Mesodermal cell (in vitro differentiated cells): ENCODE data around the gene GRPR.
"Not testable (repeated sequence)": the region's sequence is repeated elsewhere in the genome, so short reads cannot be mapped to it uniquely, and the experiment has no call there.

ENCODE experiments used
- H3K27ac ChIP-seq: 2 replicates; pipeline ENCODE4 v1.7.0; 2013; ENCODE audit warnings: mild to moderate bottlenecking, low read depth, low read length, moderate library complexity; ENCODE audit not compliant: severe bottlenecking
- H3K36me3 ChIP-seq: 2 replicates; pipeline ENCODE4 v1.7.1; 2013; ENCODE audit warnings: mild to moderate bottlenecking, low read length, moderate library complexity; ENCODE audit not compliant: control insufficient read depth, insufficient read depth
- H3K4me1 ChIP-seq: one replicate; pipeline ENCODE4 v1.7.1; 2013; ENCODE audit warnings: mild to moderate bottlenecking, low read length; ENCODE audit not compliant: insufficient read depth, control insufficient read depth, poor library complexity, severe bottlenecking
- H3K4me3 ChIP-seq: 2 replicates; pipeline ENCODE4 v1.7.0; 2013; ENCODE audit warnings: low read length, control low read depth, mild to moderate bottlenecking; ENCODE audit not compliant: insufficient read depth, poor library complexity, severe bottlenecking; ENCODE audit errors: extremely low read depth
- H3K9me3 ChIP-seq: 2 replicates; pipeline ENCODE4 v1.7.1; 2013; ENCODE audit warnings: mild to moderate bottlenecking, low read length, moderate library complexity; ENCODE audit not compliant: control insufficient read depth
- WGBS, 2 experiments: methylation state at CpG; one replicate each; pipeline ENCODE4 v1.1.5; 2013; ENCODE audit warnings: missing lambda C conversion rate in 2 of 2; ENCODE audit not compliant: insufficient coverage in 2 of 2; 5-methylcytosine and 5-hydroxymethylcytosine counted together

Gene GRPR

GRCh38 chrX:16148896-16149295, 25.5 kb downstream of the GRPR start:
- Histone ChIP-seq H3K27ac (no peak overlapping the region), H3K4me3 (no peak overlapping the region), H3K9me3 (no peaks in the 10 kb centered on the region), H3K36me3 (peaks cover 7% of the 10 kb centered on the region), H3K4me1 (no peaks in the 10 kb centered on the region)
- 50 to 80% methylated on average over 1 to 2 of the region's 3 CpGs for WGBS, 2 experiments

GRCh38 chrX:16155581-16156096, 32.3 kb downstream of the GRPR start:
- peaks cover 12% of the 10 kb centered on the region for H3K4me1 ChIP-seq
- no peak overlapping the region for H3K27ac ChIP-seq
- WGBS, 2 experiments, result 100% methylated on average over 1 of the region's 5 CpGs; no CpG with 5 or more reads in 1 of the 2 experiments
- H3K36me3 ChIP-seq, result peaks cover 27% of the 10 kb centered on the region
- H3K4me3 ChIP-seq, result no peak overlapping the region
- H3K9me3 ChIP-seq, result no peaks in the 10 kb centered on the region

DNA sequence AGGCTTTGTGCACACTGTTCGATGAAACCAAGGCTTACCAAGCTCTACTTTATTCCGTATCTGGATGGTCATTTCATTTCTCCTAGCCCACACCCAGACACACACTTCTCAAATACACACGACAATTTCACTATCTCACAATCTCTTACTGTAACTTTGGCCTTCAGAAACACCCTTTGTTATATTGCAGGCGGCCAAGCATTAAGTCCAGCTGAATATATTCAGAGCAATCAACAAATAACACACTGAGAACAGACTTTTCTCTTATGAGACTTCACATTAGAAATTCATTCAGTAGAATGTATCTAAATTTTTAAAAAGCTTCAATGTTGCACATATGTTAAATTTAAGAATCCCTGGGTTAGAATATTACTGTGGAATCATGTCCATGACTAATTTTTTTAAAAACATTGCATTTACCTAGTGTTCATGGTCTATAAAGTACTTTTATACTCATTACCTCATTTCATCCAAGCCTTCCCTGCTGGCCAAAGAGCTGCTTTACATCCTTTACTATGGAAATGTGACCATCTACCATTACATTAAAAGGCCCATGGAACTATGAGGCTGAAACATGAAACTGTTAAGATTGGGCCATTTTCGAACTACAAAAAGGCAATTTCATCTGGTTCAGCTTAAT, 33.4 kb downstream of the GRPR start:
- peaks cover 23% of the 10 kb centered on the region for H3K36me3 ChIP-seq

DNA sequence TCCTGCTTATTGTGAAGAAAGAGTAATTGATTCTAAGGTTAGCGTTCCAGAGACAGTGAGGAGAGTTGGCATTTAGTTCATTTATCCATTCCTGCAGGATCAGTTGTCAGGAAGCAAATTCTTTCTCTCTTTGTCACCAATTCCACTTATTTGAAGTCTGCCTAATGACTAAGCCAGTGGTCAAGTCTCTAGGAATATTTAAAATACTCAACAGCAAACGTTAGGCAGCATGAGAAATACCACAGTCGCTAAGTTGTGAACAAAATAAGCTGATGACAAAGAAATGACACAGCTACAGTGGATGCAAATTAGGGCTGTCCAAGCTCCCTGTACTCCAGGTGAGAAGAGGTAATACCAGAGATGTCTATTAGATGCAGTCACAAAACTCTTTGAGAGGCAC, 37.4 kb downstream of the GRPR start:
- 40% methylated on average over 1 of the region's 3 CpGs; no CpG with 5 or more reads in 1 of the 2 experiments for WGBS, 2 experiments
- no peaks in the 10 kb centered on the region for H3K9me3 ChIP-seq
- H3K36me3 ChIP-seq, result peaks cover 20% of the 10 kb centered on the region
- peaks cover 16% of the 10 kb centered on the region for H3K4me1 ChIP-seq
- H3K4me3 ChIP-seq, result no peak overlapping the region
- peak overlapping the region; percentile 90 for H3K27ac ChIP-seq

More for the DNA sequence above, 33.4 kb downstream of the GRPR start:
- Histone ChIP-seq H3K27ac (no peak overlapping the region), H3K4me1 (peaks cover 12% of the 10 kb centered on the region), H3K4me3 (no peak overlapping the region), H3K9me3 (no peaks in the 10 kb centered on the region)
- 84 to 92% methylated on average over 4 to 5 of the region's 5 CpGs for WGBS, 2 experiments

GRCh38 chrX:16161173-16161572, 37.8 kb downstream of the GRPR start:
- H3K4me1 ChIP-seq, result peaks cover 16% of the 10 kb centered on the region
- not testable (repeated sequence) for H3K4me3 ChIP-seq, H3K9me3 ChIP-seq
- H3K27ac ChIP-seq, result peak overlapping the region; percentile 90
- H3K36me3 ChIP-seq, result peaks cover 21% of the 10 kb centered on the region
- WGBS, 2 experiments, result 100% methylated on average over 1 of the region's 2 CpGs; no CpG with 5 or more reads in 1 of the 2 experiments

GRCh38 chrX:16162391-16162790, 39.0 kb downstream of the GRPR start:
- H3K4me3 ChIP-seq, result no peak overlapping the region
- H3K36me3 ChIP-seq, result peaks cover 17% of the 10 kb centered on the region
- WGBS, 2 experiments, result 75 to 83% methylated on average over 2 to 5 of the region's 5 CpGs

DNA sequence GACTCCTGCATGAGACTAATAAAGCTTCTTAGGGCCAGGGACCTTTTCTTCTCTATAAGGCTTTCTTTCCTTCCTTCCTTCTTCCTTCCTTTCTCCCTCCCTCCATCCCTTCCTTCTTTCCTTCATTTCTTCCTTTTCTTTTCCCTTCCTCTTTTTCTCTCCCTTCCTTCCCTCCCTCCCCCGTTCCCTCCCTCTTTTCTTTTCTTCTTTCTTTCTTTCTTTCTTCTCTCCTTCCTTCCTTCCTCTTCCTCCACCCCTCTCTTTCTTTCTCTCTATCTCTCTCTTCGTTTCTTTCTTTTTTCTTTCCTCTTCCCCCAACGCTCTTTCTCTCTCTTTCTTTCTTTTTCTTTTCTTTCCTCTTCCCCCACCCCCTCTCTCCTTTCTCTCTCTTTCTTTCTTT, 41.4 kb downstream of the GRPR start:
- Histone ChIP-seq H3K36me3 (peaks cover 18% of the 10 kb centered on the region), H3K27ac (no peak overlapping the region), H3K4me1 (peaks cover 10% of the 10 kb centered on the region), H3K9me3 (no peaks in the 10 kb centered on the region), H3K4me3 (no peak overlapping the region)
- WGBS, 2 experiments, result 100% methylated on average over 1 of the region's 3 CpGs

More at GRCh38 chrX:16162391-16162790, 39.0 kb downstream of the GRPR start:
- Histone ChIP-seq H3K9me3 (no peaks in the 10 kb centered on the region), H3K4me1 (peaks cover 16% of the 10 kb centered on the region), H3K27ac (no peak overlapping the region)

DNA sequence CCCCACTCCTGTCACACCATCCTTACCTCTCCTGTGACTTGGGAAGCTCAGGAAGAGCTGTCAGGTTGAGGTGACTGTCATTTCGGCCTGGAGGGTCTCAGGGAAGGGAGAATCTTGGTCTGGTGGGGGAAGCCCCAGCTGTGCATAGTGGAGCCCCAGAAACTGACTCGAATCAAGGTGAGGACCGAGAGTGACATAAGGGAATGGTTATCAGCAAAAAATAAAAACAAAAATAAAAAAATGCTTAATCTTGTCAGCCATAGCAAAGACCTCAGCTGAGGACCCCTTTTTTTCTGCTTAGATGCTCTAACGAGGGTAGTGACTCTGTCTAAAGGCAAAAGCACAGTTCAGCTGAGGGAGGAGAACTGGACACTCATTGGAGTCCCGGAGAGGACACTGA, 43.8 kb downstream of the GRPR start, which contains the start of gene MAGEB17:
Gene MAGEB17 (plus strand): TSS at position 301 of the 400 bp plus-strand sequence. CDS start 2,902 bp downstream, outside the sequence.
- H3K4me3 ChIP-seq, result no peak within 1 kb of the TSS
- 86 to 92% methylated on average over 1 to 2 of the region's 5 CpGs for WGBS, 2 experiments
- H3K4me1 ChIP-seq, result peaks cover 4% of the 10 kb centered on the region
- no peak within 1 kb of the TSS for H3K27ac ChIP-seq
- H3K36me3 ChIP-seq, result peaks cover 19% of the 10 kb centered on the region
- no peaks in the 10 kb centered on the region for H3K9me3 ChIP-seq

GRCh38 chrX:16171039-16171438, 47.7 kb downstream of the GRPR start:
- 96 to 100% methylated on average over 8 of the region's 9 CpGs for WGBS, 2 experiments
- Histone ChIP-seq H3K36me3 (peaks cover 15% of the 10 kb centered on the region), H3K4me1 (no peaks in the 10 kb centered on the region), H3K27ac (no peak overlapping the region), H3K4me3 (no peak overlapping the region), H3K9me3 (no peaks in the 10 kb centered on the region)

DNA sequence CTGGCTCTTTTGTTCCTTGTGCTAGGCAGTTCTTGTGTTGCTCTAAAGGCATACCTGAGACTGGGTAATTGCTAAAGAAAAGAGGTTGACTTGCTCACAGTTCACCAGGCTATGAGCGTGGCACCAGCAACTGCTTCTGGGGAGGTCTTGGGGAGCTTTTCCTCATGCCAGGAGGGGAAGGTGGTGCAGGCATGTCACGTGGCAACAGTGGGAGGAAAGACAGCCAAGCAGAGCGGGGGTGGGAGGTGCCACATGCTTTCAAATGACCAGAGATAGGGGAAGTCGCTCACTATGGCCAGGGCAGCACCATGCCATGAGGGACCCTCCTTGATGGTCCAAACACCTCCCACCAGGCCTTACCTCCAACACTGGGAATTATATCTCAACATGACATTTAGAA, 48.6 kb downstream of the GRPR start:
- H3K4me3 ChIP-seq, result no peak overlapping the region
- H3K9me3 ChIP-seq, result no peaks in the 10 kb centered on the region
- H3K27ac ChIP-seq, result no peak overlapping the region
- no peaks in the 10 kb centered on the region for H3K4me1 ChIP-seq
- H3K36me3 ChIP-seq, result peaks cover 12% of the 10 kb centered on the region
- 60% methylated on average over 1 of the region's 4 CpGs; no CpG with 5 or more reads in 1 of the 2 experiments for WGBS, 2 experiments

- WGBS, 2 experiments, result no CpG with 5 or more reads among the region's 3 CpGs
- H3K27ac ChIP-seq, result no peak overlapping the region
Measured at GRCh38 chrX:16172391-16172790, 49.0 kb downstream of the GRPR start.

More at GRCh38 chrX:16172391-16172790, 49.0 kb downstream of the GRPR start:
- Histone ChIP-seq H3K4me1 (no peaks in the 10 kb centered on the region), H3K4me3 (no peak overlapping the region), H3K36me3 (peaks cover 14% of the 10 kb centered on the region), H3K9me3 (no peaks in the 10 kb centered on the region)
